Measurements from ENCODE around the gene SUSD4.

The SUSD4 gene

DNA sequence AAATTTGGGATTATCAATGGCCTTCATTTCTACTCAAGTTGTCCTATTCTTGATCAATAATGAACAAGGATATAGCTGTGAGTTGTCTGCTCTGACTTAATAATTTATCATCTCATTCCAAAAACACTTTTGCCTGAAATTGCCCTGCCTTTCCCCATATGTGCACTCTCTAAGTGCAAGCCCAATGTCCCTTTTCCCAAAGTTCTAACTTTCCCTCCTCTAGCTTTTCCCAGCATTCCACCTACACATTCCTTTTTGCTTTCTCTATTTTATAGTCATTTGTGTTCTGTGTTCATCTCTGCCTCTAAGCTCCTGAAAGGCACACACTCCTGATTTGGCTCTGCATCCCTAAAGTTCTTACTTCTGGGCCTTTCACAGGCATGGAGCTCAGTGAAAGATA lies 34.7 kb downstream of the SUSD4 start:
- DNase-seq, result no peak

DNA sequence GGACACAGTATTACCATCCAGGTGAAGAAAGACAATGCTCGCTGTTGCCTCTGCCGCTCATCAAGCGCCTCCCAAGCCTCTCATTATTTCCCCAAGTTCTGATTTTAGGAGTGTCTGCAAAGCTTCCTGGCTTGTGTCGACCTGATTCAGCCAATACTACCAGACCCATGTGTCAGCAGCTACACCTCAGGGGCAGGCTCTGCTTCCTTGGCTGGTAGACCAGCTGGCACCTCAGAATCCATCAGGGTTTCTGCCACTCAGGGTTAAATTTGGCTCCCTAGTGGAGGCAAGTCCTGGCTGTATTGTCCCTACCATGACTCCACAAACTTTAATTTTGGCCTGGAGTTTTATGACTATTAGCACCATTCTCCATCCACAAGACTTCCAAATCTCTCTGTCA lies 35.4 kb downstream of the SUSD4 start:
- no peak for DNase-seq

DNA sequence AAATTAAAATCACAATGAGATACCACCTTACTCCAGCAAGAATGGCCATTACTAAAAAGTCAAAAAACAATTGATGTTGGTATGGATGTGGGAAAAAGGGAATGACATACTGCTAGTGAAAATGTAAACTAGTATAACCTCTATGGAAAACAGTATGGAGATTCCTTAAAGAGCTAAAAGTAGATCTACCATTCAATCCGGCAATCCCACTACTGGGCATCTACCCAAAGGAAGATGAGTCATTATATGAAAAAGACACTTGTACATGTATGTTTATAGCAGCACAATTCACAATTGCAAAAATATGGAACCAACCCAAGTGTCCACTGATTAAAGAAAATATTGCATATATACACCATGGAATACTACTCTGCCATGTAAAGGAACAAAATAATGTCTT lies 37.2 kb downstream of the SUSD4 start:
- DNase-seq, result peak; percentile 39

DNA sequence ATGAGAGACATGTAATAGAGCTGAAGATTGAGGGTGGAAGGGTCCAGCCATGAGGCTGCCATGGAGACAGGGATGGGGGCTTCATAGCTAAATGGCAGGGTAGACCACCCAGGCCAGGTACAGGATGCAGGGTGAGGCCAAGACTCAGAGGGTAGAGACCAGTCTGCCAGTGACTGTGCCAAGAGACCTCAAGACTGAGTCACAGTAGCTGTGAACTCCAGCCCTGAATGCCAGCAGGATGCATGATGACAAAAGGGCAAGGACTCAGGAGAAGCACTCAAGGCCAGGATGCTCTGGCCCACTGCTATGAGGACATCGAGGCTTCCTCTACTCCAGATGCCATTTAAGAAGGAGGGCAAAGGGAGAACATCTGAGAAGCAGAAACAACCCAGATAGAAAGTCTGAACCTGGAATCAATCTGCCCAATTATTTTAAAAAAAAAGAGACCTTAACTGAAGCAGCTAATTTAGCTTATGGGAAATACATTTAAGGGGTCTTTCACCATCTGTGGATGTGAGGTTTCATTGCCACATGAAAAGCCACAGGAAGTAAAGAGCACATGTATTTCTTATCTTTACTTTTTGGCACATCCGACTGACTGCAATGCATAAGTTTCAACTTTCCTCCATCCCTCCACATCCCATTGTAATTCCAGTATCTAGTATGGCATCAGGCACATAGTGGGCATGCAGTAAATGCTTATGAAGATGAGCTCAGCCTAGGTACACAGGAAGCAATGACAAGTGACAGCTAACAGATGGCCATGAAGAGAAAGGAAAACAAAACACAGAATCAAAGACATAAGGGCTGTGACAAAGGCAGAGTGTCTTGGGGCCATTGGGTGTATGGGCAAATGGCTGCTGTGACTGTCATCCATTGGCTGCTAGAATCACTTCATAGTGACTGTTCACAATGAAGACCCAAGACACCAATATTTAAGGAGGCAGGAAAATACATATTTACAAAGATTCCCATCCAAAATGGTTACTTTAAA lies 40.2 kb downstream of the SUSD4 start:
- no peak for DNase-seq

DNA sequence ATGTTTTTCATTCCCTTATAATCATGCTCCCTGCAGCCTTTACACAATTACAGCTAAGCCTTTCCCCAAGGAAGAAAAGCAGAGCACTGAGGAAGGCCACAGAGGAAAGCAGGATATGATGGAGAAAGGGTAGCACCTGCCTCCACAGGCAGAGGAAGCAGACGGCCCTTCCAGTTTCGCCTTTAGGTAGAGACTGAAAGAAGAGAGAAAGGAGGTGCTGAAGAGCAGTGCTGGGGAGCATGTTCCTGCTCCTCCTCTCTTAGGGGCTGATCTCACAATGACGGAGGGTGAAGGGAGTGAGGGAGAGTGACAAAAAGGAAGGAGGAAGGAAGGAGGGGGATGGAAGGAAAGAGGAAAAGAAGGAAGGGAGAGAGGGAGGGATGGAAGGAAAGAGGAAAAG lies 41.1 kb downstream of the SUSD4 start:
- DNase-seq, result no peak

DNA sequence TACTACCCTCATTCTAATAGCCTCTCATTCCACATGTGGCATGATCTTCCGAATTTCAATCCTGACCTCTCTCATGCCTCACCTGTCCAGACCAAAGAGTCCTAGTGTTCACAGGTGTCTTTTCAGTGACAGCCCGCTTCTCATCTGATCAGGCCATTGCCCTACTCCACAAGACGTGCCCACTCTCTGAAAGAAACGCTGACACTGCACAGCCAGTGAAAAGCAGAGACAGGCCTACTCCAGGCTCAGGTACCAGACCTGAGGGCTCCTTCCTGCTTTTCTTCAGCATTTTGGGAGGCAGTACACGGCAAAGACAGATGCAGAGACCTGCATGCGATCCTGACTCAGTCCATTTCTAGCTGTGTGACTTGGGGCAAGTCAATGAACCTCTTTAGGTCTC lies 43.0 kb downstream of the SUSD4 start:
- DNase-seq, result no peak

DNA sequence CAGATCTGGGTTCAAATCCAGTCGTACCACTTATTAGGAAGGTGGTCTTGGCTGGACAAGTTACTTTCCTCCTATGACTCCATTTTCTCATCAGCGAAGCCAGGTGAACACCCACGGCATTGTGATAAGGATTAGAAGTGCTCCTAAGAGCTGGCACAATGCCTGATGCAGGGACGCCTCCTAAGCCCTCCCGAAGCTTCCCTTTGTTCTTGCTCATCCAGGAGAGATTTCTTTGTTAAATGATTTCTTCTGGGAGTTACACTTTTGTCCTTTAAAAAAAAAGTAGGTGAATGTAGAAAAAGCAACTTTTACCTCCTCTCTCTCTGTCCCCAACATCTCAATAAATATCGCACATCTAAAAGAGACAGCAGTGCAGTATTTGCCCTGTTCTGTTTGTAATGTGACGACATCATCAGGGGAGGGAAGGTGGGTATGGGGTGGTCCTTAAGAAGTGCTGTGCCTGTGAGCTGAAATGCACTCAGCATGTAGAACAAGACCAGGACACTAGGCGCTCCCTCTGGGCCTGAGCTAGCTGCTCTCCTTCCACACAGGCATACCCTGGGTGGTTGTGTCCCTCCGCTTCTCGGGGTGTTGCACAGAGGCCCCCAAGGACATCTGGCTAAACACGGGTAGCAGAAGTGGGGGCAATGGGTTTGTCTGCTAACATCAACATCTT lies 43.9 kb downstream of the SUSD4 start:
- DNase-seq, result no peak

DNA sequence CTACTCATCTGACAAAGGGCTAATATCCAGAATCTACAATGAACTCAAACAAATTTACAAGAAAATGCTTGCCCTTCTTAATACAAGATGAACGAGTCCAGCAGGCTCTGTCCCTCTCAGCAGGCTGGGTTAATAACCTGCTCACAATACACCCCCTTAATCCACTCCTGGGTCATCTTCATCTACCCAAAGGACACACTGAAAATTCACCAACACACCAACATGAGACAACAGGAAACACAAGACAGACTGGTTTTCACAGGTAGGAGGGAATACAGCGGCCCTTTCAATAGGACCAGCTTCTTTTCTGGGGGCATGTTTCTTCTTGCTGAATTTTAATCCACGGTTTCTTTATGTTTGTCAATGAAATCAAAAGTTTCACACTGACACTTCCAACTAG lies 44.6 kb downstream of the SUSD4 start:
- no peak for DNase-seq

DNA sequence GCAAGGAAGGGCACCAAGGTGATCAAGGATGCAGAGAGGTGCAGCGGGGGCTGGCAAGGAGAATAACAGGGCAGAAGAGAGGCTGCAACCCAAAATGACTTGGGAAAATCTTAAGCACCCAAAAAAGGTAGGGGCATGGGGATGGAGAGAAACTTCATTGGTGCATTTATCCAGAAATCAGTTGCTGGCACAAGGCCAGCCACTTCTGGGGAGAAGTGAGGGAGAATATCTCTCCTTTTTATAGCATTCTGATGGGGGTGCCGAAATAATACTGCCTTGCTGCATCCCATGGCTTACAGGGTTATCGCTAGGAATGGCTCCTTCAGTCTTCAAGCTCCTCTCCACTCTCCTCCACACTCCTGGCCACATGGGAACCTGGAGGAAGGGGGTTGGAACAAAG lies 47.9 kb downstream of the SUSD4 start:
- DNase-seq, result no peak

DNA sequence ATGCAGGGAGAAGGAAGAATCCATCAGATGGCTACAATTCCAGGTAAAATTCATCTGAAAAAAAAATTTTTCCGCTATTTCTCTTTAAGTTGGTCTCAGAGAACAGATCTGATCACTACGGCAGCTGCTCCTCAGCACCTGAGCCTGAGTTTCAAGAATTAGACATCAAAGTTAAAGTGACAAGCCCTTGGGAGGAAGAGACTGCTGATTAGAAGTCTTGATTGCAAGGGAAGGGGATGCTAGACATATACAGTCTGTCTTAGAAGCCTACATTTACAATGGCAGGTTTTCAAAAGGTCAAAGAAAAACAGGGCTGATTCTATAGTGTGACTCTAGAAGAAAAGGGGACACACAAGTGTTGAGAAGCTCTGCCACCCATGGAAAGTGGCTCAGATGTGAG lies 48.3 kb downstream of the SUSD4 start:
- DNase-seq, result no peak

DNA sequence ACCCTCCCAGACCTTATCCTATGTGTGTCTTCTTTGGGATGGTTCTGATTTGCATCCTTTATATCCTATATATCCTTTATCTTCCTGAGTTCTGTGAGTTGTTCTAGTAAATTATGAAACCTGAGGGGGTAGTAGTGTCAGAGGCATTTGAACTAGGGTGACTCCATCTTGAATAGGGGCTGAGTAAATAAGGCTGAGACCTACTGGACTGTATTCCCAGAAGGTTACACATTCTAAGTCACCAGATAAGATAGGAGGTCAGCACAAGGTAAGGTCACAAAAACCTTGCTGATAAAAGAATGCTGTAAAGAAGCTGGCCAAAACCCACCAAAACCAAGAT lies 50.6 kb downstream of the SUSD4 start:
- DNase-seq, result no peak

DNA sequence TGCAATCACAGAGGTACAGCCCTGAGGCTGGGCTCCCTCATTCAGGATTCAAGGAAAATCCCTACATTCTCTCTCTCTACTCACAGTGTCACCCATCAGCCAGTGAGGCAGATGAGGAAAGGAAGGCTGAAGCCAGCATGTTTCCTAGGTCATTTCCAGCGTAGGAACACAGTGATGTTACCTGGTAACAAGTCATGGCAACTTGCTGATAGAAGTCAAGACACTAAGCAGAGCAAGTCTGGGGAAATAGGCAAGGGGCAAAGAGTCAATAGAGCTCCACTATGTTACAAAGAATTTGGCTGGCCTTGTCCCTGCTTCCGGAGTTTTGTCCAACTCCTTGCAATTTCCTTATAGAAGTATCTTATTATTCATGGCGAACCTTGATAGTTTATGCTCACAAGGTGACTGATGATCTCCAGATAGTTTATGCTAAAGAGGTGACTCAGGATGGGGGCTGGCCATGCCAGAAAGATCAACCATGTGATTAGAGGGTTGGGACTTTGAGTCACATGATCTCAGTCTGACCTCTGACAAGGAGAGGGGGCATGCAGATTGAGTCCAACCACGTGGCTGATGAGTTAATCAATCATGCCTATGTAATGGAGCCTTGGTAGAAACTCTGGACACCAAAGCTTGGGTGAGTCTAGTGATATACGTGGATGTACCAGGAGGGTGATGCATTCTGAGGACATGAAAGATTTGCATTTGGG lies 51.1 kb downstream of the SUSD4 start:
- DNase-seq, result no peak

DNA sequence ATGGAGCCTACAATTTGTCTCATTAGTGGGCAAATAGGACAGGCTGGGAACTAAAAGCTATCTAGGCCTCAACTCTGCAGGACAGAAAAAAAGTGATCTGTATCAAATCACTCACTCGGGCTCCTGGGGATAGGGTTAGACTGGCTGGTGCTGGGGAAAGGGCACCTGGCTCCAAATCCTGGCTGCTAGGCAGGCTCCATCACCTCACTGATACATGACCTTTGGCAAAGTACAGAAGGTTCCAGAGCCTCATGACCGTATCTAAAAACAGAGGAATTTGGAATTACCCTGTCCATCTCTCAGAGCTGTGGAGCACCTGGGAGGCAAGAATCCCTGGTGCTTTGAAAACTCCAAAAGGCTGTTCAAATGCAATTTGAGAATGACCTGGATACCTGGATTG lies 51.7 kb downstream of the SUSD4 start:
- no peak for DNase-seq

DNA sequence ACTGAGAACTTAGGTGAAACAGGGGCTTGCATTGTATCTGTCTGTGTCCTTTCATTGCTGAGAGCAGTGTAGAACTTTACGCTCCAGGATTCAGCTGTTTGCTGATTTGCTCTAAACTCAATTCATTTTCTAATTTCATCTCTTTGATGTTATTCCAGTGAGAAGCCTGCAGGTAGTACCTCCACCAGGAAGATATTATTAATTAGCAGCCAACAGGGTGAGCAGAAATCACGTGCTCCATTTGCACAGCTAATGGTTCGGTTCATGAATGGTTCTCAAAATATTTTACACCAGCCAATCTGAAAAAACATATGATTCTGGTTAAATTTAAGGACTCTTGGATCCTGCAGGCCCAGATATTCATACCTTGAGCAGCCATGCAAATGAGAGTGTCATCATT lies 52.1 kb downstream of the SUSD4 start:
- no peak for DNase-seq

DNA sequence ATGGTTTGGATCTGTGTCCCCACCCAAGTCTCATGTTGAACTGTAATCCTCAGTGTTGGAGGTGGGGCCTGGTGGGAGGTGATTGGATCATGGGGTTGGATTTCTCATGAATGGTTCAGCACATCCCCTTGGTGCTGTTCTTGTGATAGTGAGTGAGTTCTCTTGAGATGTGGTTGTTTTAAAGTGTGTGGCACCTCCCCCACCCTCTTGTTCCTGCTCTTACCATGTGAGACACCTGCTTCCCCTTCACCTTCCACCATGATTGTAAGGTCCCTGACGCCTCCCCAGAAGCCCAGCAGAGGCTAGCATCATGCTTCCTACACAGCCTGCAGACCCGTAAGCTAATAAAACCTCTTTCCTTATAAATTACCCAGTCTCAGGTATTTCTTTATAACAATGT lies 55.8 kb downstream of the SUSD4 start:
- no peak for DNase-seq

DNA sequence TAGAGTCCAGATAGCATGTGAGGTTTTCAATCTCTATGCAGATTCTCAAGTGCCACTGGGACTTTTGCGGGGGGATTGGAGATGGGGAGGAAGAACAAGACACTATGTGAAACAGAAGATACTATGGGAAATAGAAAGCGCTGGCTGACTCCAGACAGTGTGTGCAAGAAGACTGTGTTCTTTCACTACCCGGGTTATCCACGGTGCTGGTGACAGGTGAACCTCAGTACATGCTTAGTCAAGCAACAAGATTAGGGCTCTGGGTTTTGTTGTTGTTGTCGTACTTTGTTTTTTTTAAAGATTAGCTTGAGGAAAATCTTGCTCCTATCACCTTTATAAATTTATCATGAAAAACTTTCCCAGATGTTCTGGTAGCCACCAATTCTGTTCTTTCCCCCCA lies 56.4 kb downstream of the SUSD4 start:
- no peak for DNase-seq

DNA sequence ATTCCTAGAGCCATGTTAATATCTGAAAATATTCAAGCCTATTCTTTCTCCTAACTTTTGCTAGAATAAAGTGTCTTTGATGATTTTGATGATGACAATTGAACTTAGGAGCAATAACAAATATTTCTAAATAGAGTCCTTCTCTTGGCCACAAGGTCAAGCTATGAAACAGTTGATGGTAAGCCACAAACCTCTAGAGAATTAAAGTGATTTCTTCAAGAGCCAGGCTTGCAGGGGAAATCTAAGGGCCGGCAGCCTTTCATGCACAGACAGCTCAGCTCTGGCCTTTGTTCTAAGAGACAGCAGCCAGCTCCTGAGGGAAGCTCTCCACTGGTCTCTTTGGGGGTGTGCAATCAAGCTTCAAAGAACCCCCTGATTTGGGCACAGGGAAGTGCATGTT lies 59.0 kb downstream of the SUSD4 start:
- no peak for DNase-seq

DNA sequence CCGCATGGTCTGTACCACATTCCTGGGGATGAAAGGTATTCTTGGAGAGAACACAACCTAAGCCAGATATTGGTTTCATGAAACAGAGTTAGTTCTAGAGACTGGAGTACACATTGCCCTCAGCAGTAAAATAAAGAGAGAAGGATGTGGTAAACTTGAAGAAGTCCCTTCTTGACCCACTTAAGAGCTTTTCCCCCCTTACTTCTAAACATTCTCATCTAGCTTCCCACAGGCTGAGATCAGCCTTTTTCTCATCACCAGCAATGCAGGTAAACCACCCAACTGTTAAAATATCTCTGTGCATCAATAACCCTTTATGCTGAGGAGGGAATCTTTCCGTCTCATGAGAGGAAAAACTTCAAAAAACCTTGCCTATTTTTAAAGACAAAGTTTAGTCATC lies 62.6 kb downstream of the SUSD4 start:
- no peak for DNase-seq

DNA sequence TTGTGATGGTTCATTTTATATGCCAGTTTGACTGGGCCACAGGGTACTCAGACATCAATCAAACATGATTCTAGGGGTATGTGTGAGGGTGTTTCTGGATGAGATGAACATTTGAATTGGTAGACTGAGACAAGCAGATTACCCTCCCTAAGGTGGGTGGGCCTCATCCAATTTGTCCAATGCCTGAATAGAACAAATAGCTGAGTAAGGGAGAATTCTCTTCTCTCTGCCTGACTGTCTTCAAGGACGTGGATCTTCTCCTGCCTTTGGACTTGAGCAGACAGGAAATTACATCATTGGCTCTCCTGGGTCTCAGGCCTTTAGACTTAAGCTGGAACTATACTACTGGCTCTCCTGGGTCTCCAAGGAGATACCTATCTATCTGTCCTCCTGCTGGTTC lies 64.4 kb downstream of the SUSD4 start:
- no peak for DNase-seq

DNA sequence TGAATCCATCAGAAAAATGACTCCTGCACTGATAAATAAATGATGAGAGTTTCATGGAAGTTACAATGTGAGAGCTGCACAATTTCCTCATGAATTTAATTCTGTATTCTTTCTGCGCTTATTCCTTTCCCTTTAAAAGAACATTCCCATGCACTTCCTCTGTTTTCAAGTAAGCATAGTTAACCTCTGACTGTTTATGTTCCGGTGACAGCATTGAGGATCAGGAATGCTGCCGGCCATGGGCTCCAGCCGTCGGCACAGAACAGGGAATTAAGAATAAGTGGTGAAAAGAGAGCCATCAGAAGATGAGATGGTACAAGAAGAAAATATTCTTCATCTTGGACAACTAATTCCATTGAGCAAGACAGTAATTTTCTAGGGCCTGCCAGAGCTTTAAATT lies 65.3 kb downstream of the SUSD4 start:
- DNase-seq, result peak; percentile 32

DNA sequence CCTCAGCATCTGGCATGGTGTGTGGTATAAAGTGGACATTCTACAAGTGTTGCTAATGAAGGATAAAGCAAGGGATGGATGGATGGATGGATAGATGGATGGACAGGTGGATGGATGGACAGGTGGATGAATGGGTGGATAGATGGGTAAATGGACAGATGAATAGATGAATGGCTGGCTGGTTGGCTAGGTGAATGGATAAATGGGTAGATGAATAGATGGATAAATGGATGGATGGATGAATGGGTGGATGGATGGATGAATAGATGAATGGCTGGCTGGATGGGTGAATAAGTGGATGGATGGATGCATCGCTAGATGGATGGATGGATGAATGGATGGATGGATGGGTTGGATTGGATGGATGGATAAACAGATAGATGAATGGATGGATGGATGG lies 66.2 kb downstream of the SUSD4 start:
- no peak for DNase-seq

DNA sequence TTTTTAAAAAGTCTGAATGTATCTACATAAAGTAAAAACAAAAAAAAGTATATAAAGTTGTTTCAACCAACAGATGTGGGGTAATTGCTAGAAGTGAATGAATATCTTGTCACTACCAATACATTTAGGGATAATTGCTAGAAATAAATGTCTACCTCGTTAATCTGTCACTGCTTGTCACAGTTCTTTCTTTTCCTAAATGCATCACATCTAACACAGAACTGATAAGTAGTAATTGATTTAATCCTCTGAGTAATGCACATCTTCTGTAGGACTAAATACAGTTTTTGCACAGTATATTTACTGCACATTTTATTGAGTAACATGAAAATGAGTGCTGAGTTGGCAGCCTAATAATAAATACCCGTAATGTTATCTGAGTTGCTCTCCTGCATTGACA lies 72.2 kb downstream of the SUSD4 start:
- DNase-seq, result no peak

DNA sequence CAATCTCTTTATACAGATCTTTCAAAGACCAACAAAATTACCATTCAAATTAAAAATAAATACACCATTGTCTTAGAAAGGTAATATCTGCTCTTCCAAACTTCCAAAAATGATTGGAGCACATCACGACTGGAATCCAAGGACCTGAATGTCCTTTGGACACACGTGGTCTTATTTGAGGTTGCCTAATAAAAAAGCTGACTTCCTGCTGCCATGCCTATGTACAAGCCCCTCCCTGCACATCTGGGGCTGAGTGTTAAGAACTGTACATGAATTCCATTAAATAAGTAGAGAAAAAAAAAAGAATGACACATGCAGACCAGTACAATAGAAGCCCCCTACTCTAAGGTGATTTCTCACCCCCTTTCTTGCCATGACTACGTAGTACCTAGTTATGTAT lies 73.6 kb downstream of the SUSD4 start:
- no peak for DNase-seq

DNA sequence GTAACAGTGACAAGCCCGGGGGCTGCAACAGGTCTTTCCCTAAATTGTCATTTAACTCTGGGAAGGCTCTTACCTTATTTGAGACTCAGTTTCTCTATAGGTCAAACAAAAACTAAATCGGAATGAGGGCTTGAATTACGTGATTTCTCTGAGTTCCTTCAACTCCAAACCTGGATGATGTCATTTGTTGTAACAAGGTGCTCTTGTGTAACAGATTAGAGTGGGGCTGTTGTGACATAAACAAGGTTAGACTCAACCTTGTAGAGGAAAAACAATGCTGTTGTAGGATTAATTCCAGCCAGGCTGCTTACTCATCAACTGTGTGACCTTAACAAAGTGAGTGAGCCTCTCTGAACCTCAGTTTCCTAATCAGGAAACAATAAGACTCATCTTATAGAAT lies 74.4 kb downstream of the SUSD4 start:
- DNase-seq, result no peak

Measured in fibroblast of skin of abdomen (primary cell).